H9 (cell line): ENCODE measurements around the gene BCAR3. TPM values are rescaled to one million over a fixed set of nuclear protein-coding genes. Genes with fewer than 3 reads are reported as not detected.

Experiments
- DNase-seq: peaks from one replicate; pipeline ENCODE4 v3.0.0-alpha.2; 2017
- H2AFZ ChIP-seq: one replicate; pipeline ENCODE4 v1.6.1; 2013; ENCODE audit warnings: mild to moderate bottlenecking, low read length, control low read depth, moderate library complexity
- H2AK5ac ChIP-seq: 2 replicates; pipeline ENCODE4 v1.6.1; 2013; ENCODE audit warnings: low read length, control low read depth, mixed read lengths; ENCODE audit not compliant: insufficient read length
- H2BK120ac ChIP-seq: one replicate; pipeline ENCODE4 v1.6.1; 2013; ENCODE audit warnings: low read depth, mild to moderate bottlenecking, low read length, control low read depth, inconsistent platforms; ENCODE audit not compliant: poor library complexity, severe bottlenecking
- H2BK12ac ChIP-seq: 2 replicates; pipeline ENCODE4 v1.6.1; 2013; ENCODE audit warnings: low read length, control low read depth, mixed read lengths, low read depth; ENCODE audit not compliant: insufficient read length
- H2BK15ac ChIP-seq: 2 replicates; pipeline ENCODE4 v1.6.1; 2013; ENCODE audit warnings: low read depth, low read length, control low read depth
- H2BK20ac ChIP-seq: one replicate; pipeline ENCODE4 v1.6.1; 2013; ENCODE audit warnings: low read depth, mild to moderate bottlenecking, low read length, control low read depth, inconsistent platforms; ENCODE audit not compliant: poor library complexity, severe bottlenecking
- H2BK5ac ChIP-seq: 2 replicates; pipeline ENCODE4 v1.6.1; 2013; ENCODE audit warnings: low read length, control low read depth, mixed read lengths; ENCODE audit not compliant: insufficient read length
- H3K14ac ChIP-seq: 2 replicates; pipeline ENCODE4 v1.6.1; 2013; ENCODE audit warnings: low read length, control low read depth; ENCODE audit not compliant: insufficient read depth
- H3K18ac ChIP-seq: 2 replicates; pipeline ENCODE4 v1.6.1; 2013; ENCODE audit warnings: low read depth, mild to moderate bottlenecking, mixed read lengths, low read length, control low read depth; ENCODE audit not compliant: insufficient read length
- H3K23ac ChIP-seq: 2 replicates; pipeline ENCODE4 v1.6.1; 2013; ENCODE audit warnings: low read length, control low read depth, mixed read lengths, low read depth; ENCODE audit not compliant: insufficient read length
- H3K23me2 ChIP-seq: 2 replicates; pipeline ENCODE4 v1.6.1; 2013; ENCODE audit warnings: low read depth, mild to moderate bottlenecking, mixed read lengths, low read length, control low read depth; ENCODE audit not compliant: insufficient read length, poor library complexity, severe bottlenecking
- H3K27ac ChIP-seq: 2 replicates; pipeline ENCODE4 v1.5.1; 2013; ENCODE audit warnings: low read length, control low read depth, mixed read lengths, low read depth; ENCODE audit not compliant: insufficient read length
- H3K27me3 ChIP-seq: 2 replicates; pipeline ENCODE4 v1.6.1; 2013; ENCODE audit warnings: low read length, control low read depth, inconsistent platforms; ENCODE audit not compliant: insufficient read depth
- H3K4ac ChIP-seq: 2 replicates; pipeline ENCODE4 v1.6.1; 2013; ENCODE audit warnings: low read depth, mild to moderate bottlenecking, control low read depth, inconsistent platforms, low read length, moderate library complexity
- H3K4me1 ChIP-seq: 2 replicates; pipeline ENCODE4 v1.6.1; 2013; ENCODE audit warnings: low read length, control low read depth, inconsistent platforms; ENCODE audit not compliant: insufficient read depth
- H3K4me2 ChIP-seq: 2 replicates; pipeline ENCODE4 v1.6.1; 2013; ENCODE audit warnings: low read length, control low read depth, mixed read lengths; ENCODE audit not compliant: insufficient read length, insufficient read depth
- H3K56ac ChIP-seq: 2 replicates; pipeline ENCODE4 v1.6.1; 2013; ENCODE audit warnings: low read depth, mild to moderate bottlenecking, mixed read lengths, low read length, control low read depth; ENCODE audit not compliant: insufficient read length
- H3K79me1 ChIP-seq: 2 replicates; pipeline ENCODE4 v1.6.1; 2013; ENCODE audit warnings: low read depth, mild to moderate bottlenecking, moderate library complexity, low read length, control low read depth, inconsistent platforms; ENCODE audit not compliant: insufficient read depth, poor library complexity, severe bottlenecking
- H3K79me2 ChIP-seq: 2 replicates; pipeline ENCODE4 v1.6.1; 2013; ENCODE audit warnings: low read length, control low read depth, inconsistent platforms; ENCODE audit not compliant: insufficient read depth
- H3K9ac ChIP-seq: 2 replicates; pipeline ENCODE4 v1.6.1; 2013; ENCODE audit warnings: low read length, control low read depth, mixed read lengths; ENCODE audit not compliant: insufficient read length; ENCODE audit errors: extremely low read depth
- H3K9me3 ChIP-seq: one replicate; pipeline ENCODE4 v1.6.1; 2013; ENCODE audit warnings: low read depth, low read length, inconsistent platforms; ENCODE audit not compliant: control insufficient read depth
- H3T11ph ChIP-seq: one replicate; pipeline ENCODE4 v1.6.1; 2013; ENCODE audit warnings: mild to moderate bottlenecking, low read length, control low read depth, inconsistent platforms
- H4K20me1 ChIP-seq: one replicate; pipeline ENCODE4 v1.6.1; 2013; ENCODE audit not compliant: control insufficient read depth, insufficient read length, insufficient read depth
- H4K5ac ChIP-seq: 2 replicates; pipeline ENCODE4 v1.6.1; 2013; ENCODE audit warnings: low read depth, mild to moderate bottlenecking, mixed read lengths, low read length, control low read depth; ENCODE audit not compliant: insufficient read length
- H4K8ac ChIP-seq: replicated peaks from 2 replicates; pipeline ENCODE4 v1.6.1; 2013; ENCODE audit warnings: low read length, control low read depth, mixed read lengths, low read depth; ENCODE audit not compliant: insufficient read length
- H4K91ac ChIP-seq: 2 replicates; pipeline ENCODE4 v1.6.1; 2013; ENCODE audit warnings: low read depth, mild to moderate bottlenecking, moderate library complexity, mixed read lengths, low read length, control low read depth; ENCODE audit not compliant: insufficient read length
- H3K27ac Mint-ChIP-seq, 3 experiments: 2 replicates in 2 of 3; 3 replicates in 1 of 3; pipeline ENCODE4 v1.8.0; 2020 to 2021; ENCODE audit warnings: mixed read lengths in 3 of 3, mild to moderate bottlenecking in 1 of 3, moderate library complexity in 1 of 3
- H3K27me3 Mint-ChIP-seq: 2 replicates; pipeline ENCODE4 v1.8.0; 2021; ENCODE audit warnings: low read depth, mild to moderate bottlenecking, moderate library complexity, mixed read lengths
- H3K36me3 Mint-ChIP-seq, 3 experiments: 2 replicates in 2 of 3; 3 replicates in 1 of 3; pipeline ENCODE4 v1.8.0; 2020 to 2021; ENCODE audit warnings: low read depth in 3 of 3, mixed read lengths in 3 of 3; ENCODE audit not compliant: insufficient read depth in 1 of 3
- H3K4me1 Mint-ChIP-seq, 2 experiments: 2 replicates each; pipeline ENCODE4 v1.8.0; 2020; ENCODE audit warnings: mixed read lengths in 2 of 2
- H3K4me3 Mint-ChIP-seq, 2 experiments: 2 replicates in 1 of 2; 3 replicates in 1 of 2; pipeline ENCODE4 v1.8.0; 2020 to 2021; ENCODE audit warnings: mild to moderate bottlenecking in 2 of 2, mixed read lengths in 2 of 2, moderate library complexity in 1 of 2
- H3K9me3 Mint-ChIP-seq, 2 experiments: 2 replicates in 1 of 2; 3 replicates in 1 of 2; pipeline ENCODE4 v1.8.0; 2020; ENCODE audit warnings: mild to moderate bottlenecking in 2 of 2, mixed read lengths in 2 of 2, moderate library complexity in 1 of 2
- WGBS: extraction: QIAGEN DNeasy Blood & Tissue Kit; methylation state at CpG from one replicate; pipeline ENCODE4 v1.1.7; 2013; ENCODE audit warnings: missing lambda C conversion rate, low lambda C conversion rate, mixed read lengths; ENCODE audit not compliant: insufficient read length; ENCODE audit errors: extremely low coverage; 5-methylcytosine and 5-hydroxymethylcytosine counted together
- total RNA-seq: library from RNA; stranded (reverse); gene quantifications from 2 replicates; pipeline ENCODE4 v1.2.1, GENCODE V29; 2021
- TF ChIP-seq, protein P1 (sequence below): fragments of 200-600 bp; sonication (generic); conservative IDR thresholded peaks from 3 replicates; pipeline ENCODE4 v1.8.0; 2021; ENCODE audit warnings: antibody characterized with exemption, mild to moderate bottlenecking

BCAR3 gene
- total RNA-seq, 1 experiment from 2014 or later = 4.9 TPM

DNA sequence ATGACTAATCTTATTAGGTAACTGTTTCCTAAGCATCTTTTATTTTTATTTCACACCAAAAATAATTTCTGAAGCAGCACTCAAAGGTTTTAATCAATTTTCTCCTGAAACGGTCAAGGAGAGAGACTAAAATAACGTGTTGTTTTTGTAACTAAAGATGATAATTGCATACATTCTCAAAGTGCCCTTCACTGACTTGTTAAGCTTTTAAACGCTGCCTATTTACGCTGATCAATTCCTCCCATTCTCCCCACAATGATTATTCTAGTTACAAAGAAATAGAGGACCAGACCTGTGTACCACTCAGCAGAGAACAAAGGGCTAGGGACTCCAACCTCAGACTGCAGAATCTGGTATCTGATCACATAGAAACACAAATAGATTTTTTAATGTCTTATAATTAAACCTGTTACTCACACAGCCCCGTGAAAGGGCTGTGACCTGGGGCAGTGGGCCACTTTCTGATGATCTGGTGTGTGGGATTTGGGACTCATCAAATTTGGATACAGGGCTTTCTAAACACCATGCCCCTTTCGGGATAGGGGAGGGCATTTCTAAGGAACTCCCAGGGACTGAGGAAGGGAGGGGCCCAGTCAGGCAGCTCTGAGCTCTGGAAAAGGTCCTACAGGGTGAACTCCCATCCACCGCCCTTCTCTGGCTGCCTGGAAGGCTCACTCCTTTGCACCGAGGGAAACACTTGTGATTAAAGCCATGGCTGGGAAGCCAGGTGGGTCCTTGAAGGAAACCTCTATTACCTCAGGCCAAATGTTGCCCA is 65.2 kb downstream of the BCAR3 start:
- no peak overlapping the region; the same call in 1 of the 2 replicates for H3K4ac ChIP-seq
- no peaks in the 10 kb centered on the region for H3K9me3 ChIP-seq
- H3K79me2 ChIP-seq = no peaks in the 10 kb centered on the region
- no peaks in the 10 kb centered on the region for H3K79me1 ChIP-seq
- no peak overlapping the region for H2BK5ac ChIP-seq
- H2BK120ac ChIP-seq = no peak overlapping the region
- peak overlapping the region; percentile 15 for H3K18ac ChIP-seq
- Mint-ChIP-seq H3K4me3 (no peak overlapping the region), H3K36me3 (no peaks in the 10 kb centered on the region), H3K9me3 (no peaks in the 10 kb centered on the region), H3K27me3 (no peaks in the 10 kb centered on the region), H3K27ac (peak overlapping the region; percentile 50 to 70 (median 60)), H3K4me1 (peaks cover 67 to 70% of the 10 kb centered on the region in 2 experiments)
- H2BK15ac ChIP-seq = no peak overlapping the region
- no peak overlapping the region for H3K4me2 ChIP-seq
- no peaks in the 10 kb centered on the region for H3K27me3 ChIP-seq
- DNase-seq = no peak
- no peak overlapping the region for H2AFZ ChIP-seq
- TF ChIP-seq, protein P1, sequence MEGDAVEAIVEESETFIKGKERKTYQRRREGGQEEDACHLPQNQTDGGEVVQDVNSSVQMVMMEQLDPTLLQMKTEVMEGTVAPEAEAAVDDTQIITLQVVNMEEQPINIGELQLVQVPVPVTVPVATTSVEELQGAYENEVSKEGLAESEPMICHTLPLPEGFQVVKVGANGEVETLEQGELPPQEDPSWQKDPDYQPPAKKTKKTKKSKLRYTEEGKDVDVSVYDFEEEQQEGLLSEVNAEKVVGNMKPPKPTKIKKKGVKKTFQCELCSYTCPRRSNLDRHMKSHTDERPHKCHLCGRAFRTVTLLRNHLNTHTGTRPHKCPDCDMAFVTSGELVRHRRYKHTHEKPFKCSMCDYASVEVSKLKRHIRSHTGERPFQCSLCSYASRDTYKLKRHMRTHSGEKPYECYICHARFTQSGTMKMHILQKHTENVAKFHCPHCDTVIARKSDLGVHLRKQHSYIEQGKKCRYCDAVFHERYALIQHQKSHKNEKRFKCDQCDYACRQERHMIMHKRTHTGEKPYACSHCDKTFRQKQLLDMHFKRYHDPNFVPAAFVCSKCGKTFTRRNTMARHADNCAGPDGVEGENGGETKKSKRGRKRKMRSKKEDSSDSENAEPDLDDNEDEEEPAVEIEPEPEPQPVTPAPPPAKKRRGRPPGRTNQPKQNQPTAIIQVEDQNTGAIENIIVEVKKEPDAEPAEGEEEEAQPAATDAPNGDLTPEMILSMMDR = no peak
- no peak overlapping the region for H3K23ac ChIP-seq
- H4K20me1 ChIP-seq = no peaks in the 10 kb centered on the region
- peak overlapping the region; percentile 51 for H2BK12ac ChIP-seq
- H3T11ph ChIP-seq = no peak overlapping the region
- H3K14ac ChIP-seq = 0 out of 2 replicates have a peak overlapping the region, but pooled peaks have one; percentile 11
- no peak overlapping the region for H3K27ac ChIP-seq
- no peak overlapping the region for H3K9ac ChIP-seq
- no CpG with 5 or more reads among the region's 8 CpGs for WGBS
- H4K5ac ChIP-seq = no peak overlapping the region
- H2BK20ac ChIP-seq = no peak overlapping the region
- peaks cover 30% of the 10 kb centered on the region for H3K4me1 ChIP-seq
- H4K8ac ChIP-seq = no peak overlapping the region
- H2AK5ac ChIP-seq = no peak overlapping the region
- H4K91ac ChIP-seq = no peak overlapping the region
- H3K23me2 ChIP-seq = no peaks in the 10 kb centered on the region
- no peak overlapping the region for H3K56ac ChIP-seq
